IMR-90 (cell line): ENCODE data around the gene SHROOM3.

ENCODE experiments used
- FOS ChIP-seq: fragments of 150-350 bp; IDR thresholded peaks from 2 replicates; pipeline ENCODE4 v1.6.1; 2016; ENCODE audit warnings: low read depth, low read length
- MXI1 ChIP-seq: IDR thresholded peaks from 2 replicates; pipeline ENCODE4 v1.6.1; 2012; ENCODE audit warnings: low read depth, mild to moderate bottlenecking, low read length, moderate library complexity, borderline replicate concordance
- RAD21 ChIP-seq: IDR thresholded peaks from 2 replicates; pipeline ENCODE4 v1.6.1; 2012; ENCODE audit warnings: low read length, improper control_type of control experiment
- RCOR1 ChIP-seq: IDR thresholded peaks from 2 replicates; pipeline ENCODE4 v1.6.1; 2012; ENCODE audit warnings: mild to moderate bottlenecking, low read length, improper control_type of control experiment; ENCODE audit not compliant: insufficient replicate concordance
- SMC3 ChIP-seq: fragments of 150-350 bp; IDR thresholded peaks from 2 replicates; pipeline ENCODE4 v1.6.1; 2016; ENCODE audit warnings: low read depth, mild to moderate bottlenecking, antibody characterized with exemption, low read length, moderate library complexity
- TF ChIP-seq, protein P1 (sequence below): conservative IDR thresholded peaks from 2 replicates; pipeline ENCODE4 v1.5.1; 2012; ENCODE audit warnings: mild to moderate bottlenecking, low read depth, low read length, improper control_type of control experiment

DNA sequence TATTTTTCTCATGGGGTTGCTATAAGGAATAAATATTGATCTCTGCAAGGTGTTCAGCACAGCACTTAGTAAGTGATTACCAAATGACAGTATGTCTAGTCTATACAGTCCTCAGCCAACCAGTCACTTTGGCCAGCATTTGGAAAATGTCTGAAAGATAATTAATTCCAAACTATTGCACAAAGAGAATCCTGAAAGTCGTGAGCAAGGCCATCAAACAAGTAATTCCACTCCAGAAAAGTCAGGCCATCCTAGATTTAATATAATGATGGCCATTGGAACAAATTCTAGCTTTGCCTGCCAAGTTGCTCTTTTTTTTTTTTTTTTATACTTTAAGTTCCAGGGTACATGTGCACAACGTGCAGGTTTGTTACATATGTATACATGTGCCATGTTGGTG lies 96.6 kb downstream of the SHROOM3 start:
- TF ChIP-seq, protein P1, sequence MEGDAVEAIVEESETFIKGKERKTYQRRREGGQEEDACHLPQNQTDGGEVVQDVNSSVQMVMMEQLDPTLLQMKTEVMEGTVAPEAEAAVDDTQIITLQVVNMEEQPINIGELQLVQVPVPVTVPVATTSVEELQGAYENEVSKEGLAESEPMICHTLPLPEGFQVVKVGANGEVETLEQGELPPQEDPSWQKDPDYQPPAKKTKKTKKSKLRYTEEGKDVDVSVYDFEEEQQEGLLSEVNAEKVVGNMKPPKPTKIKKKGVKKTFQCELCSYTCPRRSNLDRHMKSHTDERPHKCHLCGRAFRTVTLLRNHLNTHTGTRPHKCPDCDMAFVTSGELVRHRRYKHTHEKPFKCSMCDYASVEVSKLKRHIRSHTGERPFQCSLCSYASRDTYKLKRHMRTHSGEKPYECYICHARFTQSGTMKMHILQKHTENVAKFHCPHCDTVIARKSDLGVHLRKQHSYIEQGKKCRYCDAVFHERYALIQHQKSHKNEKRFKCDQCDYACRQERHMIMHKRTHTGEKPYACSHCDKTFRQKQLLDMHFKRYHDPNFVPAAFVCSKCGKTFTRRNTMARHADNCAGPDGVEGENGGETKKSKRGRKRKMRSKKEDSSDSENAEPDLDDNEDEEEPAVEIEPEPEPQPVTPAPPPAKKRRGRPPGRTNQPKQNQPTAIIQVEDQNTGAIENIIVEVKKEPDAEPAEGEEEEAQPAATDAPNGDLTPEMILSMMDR, result no peak
- TF ChIP-seq RAD21, result no peak
- TF ChIP-seq MXI1, result no peak
- no peak for TF ChIP-seq SMC3
- no peak for TF ChIP-seq FOS
- no peak for TF ChIP-seq RCOR1
